Suppressor macrophage treated with lipopolysaccharide for 1 hour (primary cell): ENCODE measurements around the gene ZNF814.
"Not testable (repeated sequence)": the region's sequence is repeated elsewhere in the genome, so short reads cannot be mapped to it uniquely, and the experiment has no call there.

Source experiments
- DNase-seq, 3 donors: peaks; one replicate each; pipeline ENCODE4 v3.0.0-alpha.2; 2020 to 2022

The ZNF814 gene

GRCh38 chr19:57854117-57854516 lies 34.7 kb downstream of the ZNF814 start:
- not testable (repeated sequence) for DNase-seq

GRCh38 chr19:57851812-57852603 lies 36.8 kb downstream of the ZNF814 start:
- DNase-seq: not testable (repeated sequence)

- peak; percentile 13 to 31 (median 28) for DNase-seq
These were observed 38.3 kb downstream of the ZNF814 start for GRCh38 chr19:57850553-57851017.

DNA sequence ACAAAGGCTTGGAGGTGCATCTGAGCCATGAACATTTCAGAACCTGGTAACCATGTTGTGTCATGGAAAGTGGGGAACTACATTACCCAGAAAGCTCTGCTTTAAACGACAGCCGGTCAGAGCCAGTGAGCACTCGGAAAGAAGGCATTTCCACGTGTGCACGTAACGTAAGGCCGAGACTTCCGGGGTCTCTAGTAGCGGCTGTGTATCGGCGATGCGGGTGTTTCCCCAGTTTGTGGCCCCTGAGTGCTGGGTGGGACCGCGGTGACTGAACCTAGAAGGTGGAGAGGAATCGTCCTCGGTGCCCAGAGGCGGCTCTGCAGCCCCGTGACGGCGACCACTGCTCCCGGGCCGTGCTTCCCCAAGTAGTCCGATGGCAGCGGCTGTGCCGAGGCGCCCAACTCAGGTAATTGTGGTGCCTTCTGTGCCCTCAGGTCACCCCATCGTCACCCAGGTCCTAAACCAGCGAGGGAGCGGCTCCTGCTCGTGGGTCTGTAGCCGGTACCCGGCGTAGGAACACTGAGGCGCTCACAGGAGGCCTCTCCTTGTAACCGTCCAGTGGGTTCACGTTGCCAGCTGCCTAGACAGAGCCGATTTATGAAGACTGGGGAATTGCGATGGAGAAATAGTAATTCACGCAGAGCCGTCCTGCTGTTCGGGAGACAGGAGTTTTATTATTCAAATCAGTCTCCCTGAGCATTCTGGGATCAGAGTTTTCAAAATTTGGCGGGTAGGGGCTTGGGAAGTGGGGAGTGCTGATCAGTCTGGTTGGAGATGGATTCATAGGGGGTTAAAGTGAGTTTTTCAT lies 39.0 kb downstream of the ZNF814 start, which contains the start of gene ZNF587:
ZNF587 (plus strand) TSS at position 194 of the 808 bp plus-strand sequence; CDS start at position 374, 180 bp downstream.
- peak; percentile 83 to 87 (median 85) for DNase-seq

- not testable (repeated sequence) for DNase-seq
These were observed 39.6 kb downstream of the ZNF814 start for GRCh38 chr19:57849162-57849665.

GRCh38 chr19:57847164-57847563 lies 41.7 kb downstream of the ZNF814 start:
- DNase-seq: not testable (repeated sequence)

DNA sequence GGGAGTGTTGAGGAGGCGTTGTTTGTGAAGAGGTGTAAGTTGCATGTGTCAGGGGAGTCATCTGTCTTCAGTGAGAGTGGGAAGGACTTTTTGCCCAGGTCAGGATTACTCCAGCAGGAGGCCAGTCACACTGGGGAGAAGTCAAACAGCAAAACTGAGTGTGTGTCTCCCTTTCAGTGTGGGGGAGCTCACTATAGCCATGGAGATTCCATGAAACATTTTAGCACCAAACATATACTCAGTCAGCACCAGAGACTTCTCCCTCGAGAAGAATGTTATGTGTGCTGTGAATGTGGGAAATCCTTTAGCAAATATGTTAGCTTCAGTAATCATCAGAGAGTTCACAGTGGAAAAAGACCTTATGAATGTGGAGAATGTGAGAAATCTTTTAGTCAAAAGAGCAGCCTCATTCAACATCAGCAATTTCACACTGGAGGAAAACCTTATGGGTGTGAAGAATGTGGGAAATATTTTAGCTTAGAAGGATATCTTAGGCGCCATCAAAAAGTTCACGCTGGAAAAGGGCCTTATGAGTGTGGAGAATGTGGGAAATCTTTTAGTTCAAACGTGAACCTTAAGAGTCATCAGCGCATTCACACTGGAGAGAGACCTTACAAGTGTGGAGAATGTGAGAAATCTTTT lies 47.6 kb downstream of the ZNF814 start:
- DNase-seq: no peak

DNA sequence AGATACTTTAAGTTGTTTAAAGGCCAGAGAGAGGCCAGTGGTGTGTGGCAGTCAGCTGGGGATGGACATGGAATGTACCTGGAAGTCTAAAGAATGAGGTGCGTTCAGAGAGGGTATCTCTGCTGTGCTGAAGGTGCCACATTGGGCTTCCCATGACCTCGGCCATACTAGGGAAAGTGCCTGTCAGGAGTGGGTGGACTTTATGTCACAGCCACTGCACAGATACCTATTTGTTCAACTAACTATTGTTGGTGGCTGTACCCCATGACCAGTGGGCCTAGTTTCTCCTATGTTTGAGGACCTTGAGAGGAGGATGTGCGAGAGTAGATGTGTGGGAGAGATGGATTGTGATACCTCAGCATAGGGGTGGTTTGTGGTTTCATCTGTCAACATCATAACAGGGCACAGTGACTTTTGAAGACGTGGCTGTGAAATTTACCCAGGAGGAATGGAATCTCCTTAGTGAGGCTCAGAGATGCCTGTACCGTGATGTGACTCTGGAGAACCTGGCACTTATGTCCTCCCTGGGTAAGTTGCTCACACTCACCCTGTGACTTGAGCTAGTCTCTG lies 50.1 kb downstream of the ZNF814 start:
- DNase-seq: not testable (repeated sequence)

GRCh38 chr19:57836991-57837390 lies 51.8 kb downstream of the ZNF814 start:
- DNase-seq: not testable (repeated sequence)

- peak; percentile 26 to 35 (median 29) for DNase-seq
These were observed 58.7 kb downstream of the ZNF814 start, which contains the start of gene ZNF587B for GRCh38 chr19:57830071-57830602. Gene ZNF587B (plus strand): TSS chr19:57830299. CDS start chr19:57830529, 230 bp downstream.

- no peak for DNase-seq
These were observed 59.5 kb downstream of the ZNF814 start for GRCh38 chr19:57829316-57829715.

GRCh38 chr19:57825511-57825910 lies 63.3 kb downstream of the ZNF814 start:
- DNase-seq: peak; percentile 18 to 57 (median 52)

DNA sequence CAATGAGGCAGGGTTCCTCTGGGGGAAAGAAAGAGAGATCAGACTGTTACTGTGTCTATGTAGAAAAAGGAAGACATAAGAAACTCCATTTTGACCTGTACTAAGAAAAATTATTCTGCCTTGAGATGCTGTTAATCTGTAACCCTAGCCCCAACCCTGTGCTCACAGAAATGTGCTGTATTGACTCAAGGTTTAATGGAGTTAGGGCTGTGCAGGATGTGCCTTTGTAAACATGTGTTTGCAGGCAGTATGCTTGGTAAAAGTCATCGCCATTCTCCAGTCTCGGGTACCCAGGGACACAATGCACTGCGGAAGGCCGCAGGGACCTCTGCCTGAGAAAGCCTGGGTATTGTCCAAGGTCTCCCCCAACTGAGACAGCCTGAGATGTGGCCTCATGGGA lies 65.2 kb downstream of the ZNF814 start:
- DNase-seq: not testable (repeated sequence)

- not testable (repeated sequence) for DNase-seq
These were observed 65.7 kb downstream of the ZNF814 start for GRCh38 chr19:57823155-57823554.

GRCh38 chr19:57821501-57821900 lies 67.3 kb downstream of the ZNF814 start:
- DNase-seq: not testable (repeated sequence)

GRCh38 chr19:57821095-57821494 lies 67.7 kb downstream of the ZNF814 start:
- DNase-seq: not testable (repeated sequence)

DNA sequence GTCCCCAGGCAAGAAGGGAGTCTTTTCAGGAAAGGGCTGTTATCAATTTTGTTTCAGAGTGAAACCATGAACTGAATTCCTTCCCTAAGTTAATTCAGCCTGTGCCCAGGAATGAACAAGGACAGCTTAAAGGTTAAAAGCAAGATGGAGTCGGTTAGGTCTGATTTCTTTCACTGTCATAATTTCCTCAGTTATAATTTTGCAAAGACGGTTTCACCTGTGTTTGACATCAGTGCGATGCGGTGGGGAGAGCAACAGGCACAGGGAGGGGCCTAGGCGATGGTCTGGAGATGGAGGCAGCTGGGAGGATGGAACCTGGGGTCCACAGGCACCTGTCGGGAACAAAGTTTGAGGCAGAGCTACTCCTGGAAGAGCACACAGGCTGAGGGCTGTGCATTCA lies 68.2 kb downstream of the ZNF814 start:
- peak in 1 of 3 donors; percentile 10 for DNase-seq

DNA sequence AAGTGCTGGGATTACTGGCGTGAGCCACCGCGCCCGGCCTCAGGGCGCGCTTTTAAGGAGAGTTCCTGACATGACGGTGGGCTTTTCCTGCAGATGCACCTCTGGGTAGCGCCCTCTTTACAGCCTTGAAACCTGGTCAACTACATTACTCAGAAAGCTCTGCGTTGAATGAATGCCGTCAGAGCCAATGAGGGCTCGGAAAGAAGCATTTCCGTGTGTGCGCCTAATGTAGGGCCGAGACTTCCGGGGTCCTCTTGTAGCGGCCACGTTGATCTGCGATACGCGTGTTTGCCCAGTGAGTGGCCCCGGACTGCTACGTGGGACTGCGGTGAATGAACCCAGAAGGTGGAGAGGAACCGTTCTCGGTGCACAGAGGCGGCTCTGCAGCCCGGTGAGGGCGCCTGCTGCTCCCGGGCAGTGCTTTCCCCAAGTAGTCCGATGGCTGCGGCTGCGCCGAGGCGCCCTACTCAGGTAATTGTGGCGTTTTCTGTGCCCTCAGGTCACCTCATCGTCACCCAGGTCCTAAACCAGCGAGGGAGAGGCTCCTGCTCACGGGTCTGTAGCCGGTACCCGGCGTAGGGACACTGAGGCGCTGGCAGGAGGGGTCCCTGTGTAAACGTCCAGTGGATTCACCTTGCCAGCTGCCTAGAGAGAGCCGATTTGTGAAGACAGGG lies 69.2 kb downstream of the ZNF814 start:
- peak; percentile 88 to 91 (median 90) for DNase-seq

- DNase-seq: no peak
These were observed 70.5 kb downstream of the ZNF814 start for GRCh38 chr19:57818378-57818777.

- no peak for DNase-seq
These were observed 70.9 kb downstream of the ZNF814 start for GRCh38 chr19:57817976-57818375.

DNA sequence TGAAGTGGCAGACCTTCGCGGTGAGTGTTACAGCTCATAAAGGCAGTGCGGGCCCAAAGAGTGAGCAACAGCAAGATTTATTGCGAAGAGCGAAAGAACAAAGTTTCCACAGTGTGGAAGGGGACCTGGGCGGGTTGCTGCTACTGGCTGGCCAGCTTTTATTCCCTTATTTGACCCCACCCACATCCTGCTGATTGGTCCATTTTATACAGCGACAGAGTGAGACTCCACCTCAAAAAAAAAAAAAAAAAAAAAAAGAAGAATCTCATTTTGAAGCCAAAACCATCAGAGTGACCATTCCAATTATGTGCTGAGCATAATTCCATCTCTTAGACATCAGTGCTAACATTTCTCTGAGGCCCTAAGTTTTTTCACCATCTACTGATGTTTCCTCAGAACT lies 72.2 kb downstream of the ZNF814 start:
- no peak for DNase-seq
